Esophagus squamous epithelium (tissue), 4 donors: ENCODE results near the gene DYNC1I2.

Experiments
- POLR2A ChIP-seq, 4 donors: fragments of 450-650 bp; IDR thresholded peaks; one replicate each; pipeline ENCODE4 v1.6.1; 2017; ENCODE audit warnings: antibody characterized with exemption in 4 of 4, mild to moderate bottlenecking in 4 of 4, moderate library complexity in 3 of 4
- TF ChIP-seq, protein P1 (sequence below), 6 experiments: fragments of 450-650 bp in 4 of 6; fragments of 200-600 bp in 2 of 6; sonication (generic) in 2 of 6; IDR thresholded peaks; one replicate each; pipeline ENCODE4 v1.5.1; 2016 to 2019; ENCODE audit warnings: antibody characterized with exemption in 6 of 6, mild to moderate bottlenecking in 4 of 6, moderate library complexity in 4 of 6

DNA sequence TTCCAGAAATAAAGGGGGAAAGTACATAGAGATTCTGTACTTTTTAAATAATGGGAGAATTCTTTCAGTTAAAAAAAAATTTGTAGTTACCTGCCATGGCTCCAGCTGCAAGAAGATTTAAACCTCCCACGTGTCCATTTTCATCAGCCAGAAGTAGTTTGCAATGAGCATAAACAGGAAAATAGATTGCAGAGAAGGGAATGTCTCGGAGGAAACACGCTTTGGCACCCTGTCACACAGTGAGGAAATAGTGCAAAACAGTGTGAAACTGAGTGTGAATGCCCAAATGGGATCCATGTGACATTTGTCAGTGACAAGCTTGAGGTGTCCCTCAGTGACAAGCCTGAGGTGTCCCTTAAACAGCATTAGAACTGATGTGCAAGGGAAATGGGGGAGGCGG, 104.1 kb downstream of the DYNC1I2 start:
- TF ChIP-seq, protein P1, sequence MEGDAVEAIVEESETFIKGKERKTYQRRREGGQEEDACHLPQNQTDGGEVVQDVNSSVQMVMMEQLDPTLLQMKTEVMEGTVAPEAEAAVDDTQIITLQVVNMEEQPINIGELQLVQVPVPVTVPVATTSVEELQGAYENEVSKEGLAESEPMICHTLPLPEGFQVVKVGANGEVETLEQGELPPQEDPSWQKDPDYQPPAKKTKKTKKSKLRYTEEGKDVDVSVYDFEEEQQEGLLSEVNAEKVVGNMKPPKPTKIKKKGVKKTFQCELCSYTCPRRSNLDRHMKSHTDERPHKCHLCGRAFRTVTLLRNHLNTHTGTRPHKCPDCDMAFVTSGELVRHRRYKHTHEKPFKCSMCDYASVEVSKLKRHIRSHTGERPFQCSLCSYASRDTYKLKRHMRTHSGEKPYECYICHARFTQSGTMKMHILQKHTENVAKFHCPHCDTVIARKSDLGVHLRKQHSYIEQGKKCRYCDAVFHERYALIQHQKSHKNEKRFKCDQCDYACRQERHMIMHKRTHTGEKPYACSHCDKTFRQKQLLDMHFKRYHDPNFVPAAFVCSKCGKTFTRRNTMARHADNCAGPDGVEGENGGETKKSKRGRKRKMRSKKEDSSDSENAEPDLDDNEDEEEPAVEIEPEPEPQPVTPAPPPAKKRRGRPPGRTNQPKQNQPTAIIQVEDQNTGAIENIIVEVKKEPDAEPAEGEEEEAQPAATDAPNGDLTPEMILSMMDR (IDR thresholded peaks at IDR 0.05): no peak
- no peak for TF ChIP-seq POLR2A (IDR thresholded peaks at IDR 0.05)
